Duodenal mucosa (tissue), 2 donors: ENCODE measurements around the gene ZSCAN31.

ENCODE experiments used
- H3K27ac ChIP-seq: one replicate; pipeline ENCODE4 v1.7.0; 2013; ENCODE audit warnings: low read depth, low read length
- H3K27me3 ChIP-seq, 2 donors: one replicate each; pipeline ENCODE4 v1.7.0; 2013; ENCODE audit warnings: low read length in 2 of 2, control low read depth in 1 of 2; ENCODE audit not compliant: insufficient read depth in 2 of 2, control insufficient read depth in 1 of 2
- H3K36me3 ChIP-seq, 2 donors: one replicate each; pipeline ENCODE4 v1.7.0; 2013; ENCODE audit warnings: low read length in 2 of 2, control low read depth in 1 of 2; ENCODE audit not compliant: insufficient read depth in 2 of 2, control insufficient read depth in 1 of 2
- H3K4me1 ChIP-seq, 2 donors: one replicate each; pipeline ENCODE4 v1.7.0; 2013; ENCODE audit warnings: low read length in 2 of 2, control low read depth in 1 of 2; ENCODE audit not compliant: insufficient read depth in 2 of 2, control insufficient read depth in 1 of 2
- H3K4me3 ChIP-seq, 2 donors: one replicate each; pipeline ENCODE4 v1.7.0; 2013; ENCODE audit warnings: low read length in 2 of 2, low read depth in 1 of 2
- H3K9ac ChIP-seq, 2 donors: one replicate each; pipeline ENCODE4 v1.7.0; 2013; ENCODE audit warnings: low read length in 2 of 2, low read depth in 1 of 2
- H3K9me3 ChIP-seq, 2 donors: one replicate each; pipeline ENCODE4 v1.7.0; 2013; ENCODE audit warnings: low read length in 2 of 2, control low read depth in 1 of 2; ENCODE audit not compliant: control insufficient read depth in 1 of 2

The ZSCAN31 gene

GRCh38 chr6:28353981-28354676 lies 18.2 kb upstream of the ZSCAN31 start:
- no peak overlapping the region for H3K9ac ChIP-seq
- H3K4me1 ChIP-seq = peaks cover 29 to 40% of the 10 kb centered on the region in 2 donors
- H3K9me3 ChIP-seq = no peaks in the 10 kb centered on the region
- H3K36me3 ChIP-seq = no peaks in the 10 kb centered on the region
- H3K27me3 ChIP-seq = no peaks in the 10 kb centered on the region
- no peak overlapping the region for H3K4me3 ChIP-seq
- no peak overlapping the region for H3K27ac ChIP-seq

- H3K36me3 ChIP-seq = no peaks in the 10 kb centered on the region
- H3K4me3 ChIP-seq = no peak overlapping the region
- H3K9ac ChIP-seq = no peak overlapping the region
- H3K27ac ChIP-seq = no peak overlapping the region
- H3K9me3 ChIP-seq = no peaks in the 10 kb centered on the region
- peaks cover 29 to 40% of the 10 kb centered on the region in 2 donors for H3K4me1 ChIP-seq
- H3K27me3 ChIP-seq = no peaks in the 10 kb centered on the region
Observed at GRCh38 chr6:28353356-28353755, 17.4 kb upstream of the ZSCAN31 start.

- Histone ChIP-seq H3K9me3 (no peaks in the 10 kb centered on the region), H3K36me3 (no peaks in the 10 kb centered on the region), H3K27ac (no peak overlapping the region), H3K4me1 (peaks cover 29 to 38% of the 10 kb centered on the region in 2 donors), H3K9ac (no peak overlapping the region), H3K27me3 (peaks cover 0 to 3% of the 10 kb centered on the region in 2 donors), H3K4me3 (peak overlapping the region; percentile 98 to 99)
Observed at GRCh38 chr6:28351493-28351925, 15.6 kb upstream of the ZSCAN31 start.

GRCh38 chr6:28351087-28351486 lies 15.1 kb upstream of the ZSCAN31 start:
- Histone ChIP-seq H3K9me3 (no peaks in the 10 kb centered on the region), H3K27me3 (peaks cover under 1 to 3% of the 10 kb centered on the region in 2 donors), H3K9ac (no peak overlapping the region), H3K4me1 (peaks cover 25 to 34% of the 10 kb centered on the region in 2 donors), H3K36me3 (no peaks in the 10 kb centered on the region), H3K27ac (no peak overlapping the region), H3K4me3 (peak overlapping the region; percentile 98 to 99)

GRCh38 chr6:28349892-28350737 lies 14.2 kb upstream of the ZSCAN31 start, which contains the start of gene ZKSCAN3:
ZKSCAN3 (plus strand) TSS chr6:28349947; CDS start chr6:28359587, 9,640 bp downstream.
- H3K9ac ChIP-seq = peak within 1 kb of the TSS; percentile 87 to 99

GRCh38 chr6:28349344-28349891 lies 13.5 kb upstream of the ZSCAN31 start:
- Histone ChIP-seq H3K27me3 (peaks cover 10% of the 10 kb centered on the region in 2 donors), H3K4me3 (peak overlapping the region; percentile 98 to 99), H3K4me1 (peaks cover 15 to 20% of the 10 kb centered on the region in 2 donors), H3K9me3 (no peaks in the 10 kb centered on the region), H3K9ac (peak overlapping the region; percentile 87 to 99), H3K27ac (peak overlapping the region; percentile 35), H3K36me3 (no peaks in the 10 kb centered on the region)

More at GRCh38 chr6:28349892-28350737, 14.2 kb upstream of the ZSCAN31 start, which contains the start of gene ZKSCAN3:
- H3K4me1 ChIP-seq = peaks cover 19 to 27% of the 10 kb centered on the region in 2 donors
- no peaks in the 10 kb centered on the region for H3K36me3 ChIP-seq
- H3K9me3 ChIP-seq = no peaks in the 10 kb centered on the region
- H3K27ac ChIP-seq = peak within 1 kb of the TSS; percentile 35
- peaks cover 10% of the 10 kb centered on the region in 2 donors for H3K27me3 ChIP-seq
- H3K4me3 ChIP-seq = peak within 1 kb of the TSS; percentile 98 to 99

- Histone ChIP-seq H3K9ac (no peak overlapping the region), H3K4me3 (no peak overlapping the region), H3K9me3 (no peaks in the 10 kb centered on the region), H3K27me3 (peaks cover 10% of the 10 kb centered on the region in 2 donors), H3K4me1 (peaks cover 15 to 17% of the 10 kb centered on the region in 2 donors), H3K27ac (no peak overlapping the region), H3K36me3 (no peaks in the 10 kb centered on the region)
Observed at GRCh38 chr6:28347119-28347518, 11.2 kb upstream of the ZSCAN31 start.

- no peak overlapping the region for H3K4me3 ChIP-seq
- peaks cover 10% of the 10 kb centered on the region in 2 donors for H3K27me3 ChIP-seq
Observed at GRCh38 chr6:28345201-28345600, 9.3 kb upstream of the ZSCAN31 start.

GRCh38 chr6:28343898-28344677 lies 8.1 kb upstream of the ZSCAN31 start:
- H3K9me3 ChIP-seq = peaks cover 0 to 3% of the 10 kb centered on the region in 2 donors
- no peaks in the 10 kb centered on the region for H3K4me1 ChIP-seq
- H3K27ac ChIP-seq = no peak overlapping the region
- H3K36me3 ChIP-seq = no peaks in the 10 kb centered on the region
- no peak overlapping the region for H3K9ac ChIP-seq
- peaks cover 10% of the 10 kb centered on the region in 2 donors for H3K27me3 ChIP-seq
- H3K4me3 ChIP-seq = no peak overlapping the region

More at GRCh38 chr6:28345201-28345600, 9.3 kb upstream of the ZSCAN31 start:
- Histone ChIP-seq H3K27ac (no peak overlapping the region), H3K36me3 (no peaks in the 10 kb centered on the region), H3K9ac (no peak overlapping the region), H3K4me1 (peaks cover 0 to 2% of the 10 kb centered on the region in 2 donors), H3K9me3 (peaks cover 0 to 1% of the 10 kb centered on the region in 2 donors)
